ENCODE measurements around the gene ZRANB3.

Gene ZRANB3

GRCh38 chr2:135248611-135249010 is 282.4 kb downstream of the ZRANB3 start:
- no peak for DNase-seq (ENCODE audit: low read depth)

- no peak for DNase-seq (ENCODE audit: low read depth)
These were observed 284.2 kb downstream of the ZRANB3 start for GRCh38 chr2:135246711-135247270.

GRCh38 chr2:135245071-135245470 is 285.9 kb downstream of the ZRANB3 start:
- no peak for DNase-seq (ENCODE audit: low read depth)

- no peak for DNase-seq (ENCODE audit: low read depth)
These were observed 292.4 kb downstream of the ZRANB3 start for GRCh38 chr2:135238651-135239050.

GRCh38 chr2:135230150-135230549 is 300.9 kb downstream of the ZRANB3 start:
- no peak for DNase-seq (ENCODE audit: low read depth)

- no peak for DNase-seq (ENCODE audit: low read depth)
These were observed 303.6 kb downstream of the ZRANB3 start for GRCh38 chr2:135227386-135227785.

- DNase-seq (ENCODE audit: low read depth): no peak
These were observed 304.1 kb downstream of the ZRANB3 start for GRCh38 chr2:135226961-135227360.

- DNase-seq (ENCODE audit: low read depth): no peak
These were observed 305.2 kb downstream of the ZRANB3 start for GRCh38 chr2:135225781-135226180.

- no peak for DNase-seq (ENCODE audit: low read depth)
These were observed 311.8 kb downstream of the ZRANB3 start for GRCh38 chr2:135219226-135219625.

GRCh38 chr2:135218426-135218825 is 312.6 kb downstream of the ZRANB3 start:
- DNase-seq (ENCODE audit: low read depth): no peak

GRCh38 chr2:135212757-135213156 is 318.3 kb downstream of the ZRANB3 start:
- DNase-seq (ENCODE audit: low read depth): no peak

- no peak for DNase-seq (ENCODE audit: low read depth)
These were observed 323.0 kb downstream of the ZRANB3 start for GRCh38 chr2:135208016-135208415.

- no peak for DNase-seq (ENCODE audit: low read depth)
These were observed 327.1 kb downstream of the ZRANB3 start for GRCh38 chr2:135203944-135204343.

- no peak for DNase-seq (ENCODE audit: low read depth)
These were observed 328.3 kb downstream of the ZRANB3 start for GRCh38 chr2:135202751-135203150.

GRCh38 chr2:135198481-135198880 is 332.5 kb downstream of the ZRANB3 start:
- no peak for DNase-seq (ENCODE audit: low read depth)

GRCh38 chr2:135190799-135191198 is 340.2 kb downstream of the ZRANB3 start:
- DNase-seq (ENCODE audit: low read depth): no peak

GRCh38 chr2:135189148-135189547 is 341.9 kb downstream of the ZRANB3 start:
- DNase-seq (ENCODE audit: low read depth): no peak

- DNase-seq (ENCODE audit: low read depth): no peak
These were observed 343.7 kb downstream of the ZRANB3 start for GRCh38 chr2:135187270-135187669.

GRCh38 chr2:135186054-135186453 is 345.0 kb downstream of the ZRANB3 start:
- no peak for DNase-seq (ENCODE audit: low read depth)

- DNase-seq (ENCODE audit: low read depth): no peak
These were observed 347.2 kb downstream of the ZRANB3 start for GRCh38 chr2:135183822-135184221.

GRCh38 chr2:135182601-135183000 is 348.4 kb downstream of the ZRANB3 start:
- no peak for DNase-seq (ENCODE audit: low read depth)

GRCh38 chr2:135182190-135182589 is 348.8 kb downstream of the ZRANB3 start:
- no peak for DNase-seq (ENCODE audit: low read depth)

GRCh38 chr2:135179689-135180088 is 351.3 kb downstream of the ZRANB3 start:
- DNase-seq (ENCODE audit: low read depth): no peak

GRCh38 chr2:135175177-135175576 is 355.8 kb downstream of the ZRANB3 start:
- DNase-seq (ENCODE audit: low read depth): no peak

- DNase-seq (ENCODE audit: low read depth): no peak
These were observed 356.3 kb downstream of the ZRANB3 start for GRCh38 chr2:135174810-135175093.
